OCI-LY1 (cell line): ENCODE measurements around the gene CPSF3.
"Not testable (repeated sequence)": the region's sequence is repeated elsewhere in the genome, so short reads cannot be mapped to it uniquely, and the experiment has no call there.

Experiments
- H2AFZ ChIP-seq: fragments of 200-600 bp; sonication (generic), shearing (Covaris generic); 2 replicates; pipeline ENCODE4 v1.6.0; 2014; ENCODE audit warnings: antibody characterized with exemption, mild to moderate bottlenecking, low read length
- H3F3A ChIP-seq: fragments of 200-600 bp; sonication (generic), shearing (Covaris generic); 2 replicates; pipeline ENCODE4 v1.6.0; 2014; ENCODE audit warnings: mild to moderate bottlenecking, antibody characterized with exemption, low read length, moderate library complexity; ENCODE audit not compliant: insufficient read depth
- H3K27ac ChIP-seq: fragments of 200-600 bp; sonication (generic); 2 replicates; pipeline ENCODE4 v1.5.1; 2014; ENCODE audit warnings: low read length, mixed run types, mild to moderate bottlenecking, low read depth; ENCODE audit not compliant: poor library complexity, severe bottlenecking
- H3K27me3 ChIP-seq: fragments of 200-600 bp; sonication (generic); 2 replicates; pipeline ENCODE4 v1.6.0; 2014; ENCODE audit warnings: antibody characterized with exemption, mild to moderate bottlenecking, low read length, moderate library complexity; ENCODE audit not compliant: insufficient read depth
- H3K36me3 ChIP-seq: fragments of 200-600 bp; sonication (generic); 2 replicates; pipeline ENCODE4 v1.6.1; 2014; ENCODE audit warnings: mild to moderate bottlenecking, antibody characterized with exemption, low read length, moderate library complexity, mixed read lengths; ENCODE audit not compliant: insufficient read depth
- H3K4me1 ChIP-seq: fragments of 200-600 bp; sonication (generic); 2 replicates; pipeline ENCODE4 v1.5.1; 2014; ENCODE audit warnings: mild to moderate bottlenecking, low read length, moderate library complexity; ENCODE audit not compliant: insufficient read depth, severe bottlenecking
- H3K4me2 ChIP-seq: fragments of 200-600 bp; sonication (generic), shearing (Covaris generic); 2 replicates; pipeline ENCODE4 v1.6.1; 2014; ENCODE audit warnings: low read length
- H3K4me3 ChIP-seq: fragments of 200-600 bp; sonication (generic); 2 replicates; pipeline ENCODE4 v1.5.1; 2014; ENCODE audit warnings: low read length, low read depth, mild to moderate bottlenecking, mixed read lengths; ENCODE audit not compliant: poor library complexity, severe bottlenecking
- H3K79me2 ChIP-seq: fragments of 200-600 bp; shearing (Covaris generic); 2 replicates; pipeline ENCODE4 v1.6.1; 2016; ENCODE audit warnings: mixed run types, low read length, mixed read lengths; ENCODE audit not compliant: insufficient read depth
- H3K9ac ChIP-seq: fragments of 200-600 bp; sonication (generic), shearing (Covaris generic); 2 replicates; pipeline ENCODE4 v1.6.1; 2014; ENCODE audit warnings: mild to moderate bottlenecking, low read length, mixed read lengths
- H3K9me2 ChIP-seq: fragments of 200-600 bp; sonication (generic), shearing (Covaris generic); 2 replicates; pipeline ENCODE4 v1.6.1; 2014; ENCODE audit warnings: low read depth, mild to moderate bottlenecking, low read length, mixed read lengths
- H3K9me3 ChIP-seq: fragments of 200-600 bp; shearing (Covaris generic); 2 replicates; pipeline ENCODE4 v1.6.1; 2014; ENCODE audit warnings: low read length, mixed read lengths
- H4K20me1 ChIP-seq: fragments of 200-600 bp; sonication (generic), shearing (Covaris generic); 2 replicates; pipeline ENCODE4 v1.6.0; 2016; ENCODE audit warnings: mild to moderate bottlenecking, low read length; ENCODE audit not compliant: insufficient read depth
- EZH2 ChIP-seq: fragments of 200-600 bp; sonication (generic), shearing (Covaris generic); IDR thresholded peaks from 2 replicates; pipeline ENCODE4 v1.8.0; 2017; ENCODE audit warnings: borderline replicate concordance, mixed run types, mild to moderate bottlenecking, antibody characterized with exemption, low read length, moderate library complexity, mixed read lengths
- TF ChIP-seq, protein P1 (sequence below): fragments of 200-600 bp; sonication (generic), shearing (Covaris generic); IDR thresholded peaks from 2 replicates; pipeline ENCODE4 v1.5.1; 2017; ENCODE audit warnings: mild to moderate bottlenecking, antibody characterized with exemption, low read length, moderate library complexity, mixed read lengths

The CPSF3 gene

DNA sequence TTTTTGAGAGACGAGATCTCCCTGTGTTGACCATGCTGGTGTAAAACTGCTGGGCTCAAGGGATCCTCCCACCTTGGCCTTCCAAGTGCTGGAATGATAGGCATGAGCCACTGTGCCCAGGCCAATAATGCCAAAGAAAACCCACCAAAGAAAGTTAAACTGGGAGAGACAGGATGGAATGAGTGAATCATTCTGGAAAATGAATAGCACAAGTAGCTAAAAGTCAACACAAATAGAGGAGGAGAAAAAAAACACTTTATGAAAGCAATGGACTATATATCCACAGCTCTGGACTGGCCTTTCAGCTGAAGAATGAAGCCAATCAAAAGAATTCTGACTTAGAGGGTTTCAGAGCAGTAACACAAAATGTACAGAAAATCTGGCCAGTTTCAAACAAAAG is 74.8 kb downstream of the CPSF3 start:
- no peak overlapping the region for H3K9ac ChIP-seq
- H3K4me1 ChIP-seq: no peaks in the 10 kb centered on the region
- H3K27ac ChIP-seq: no peak overlapping the region
- no peak overlapping the region for H3K4me2 ChIP-seq
- H3K36me3 ChIP-seq: peaks cover 92% of the 10 kb centered on the region
- no peaks in the 10 kb centered on the region for H3F3A ChIP-seq
- H3K27me3 ChIP-seq: no peaks in the 10 kb centered on the region
- no peaks in the 10 kb centered on the region for H3K79me2 ChIP-seq
- H3K9me3 ChIP-seq: no peaks in the 10 kb centered on the region
- H3K9me2 ChIP-seq: no peaks in the 10 kb centered on the region
- H2AFZ ChIP-seq: no peak overlapping the region
- H4K20me1 ChIP-seq: no peaks in the 10 kb centered on the region
- no peak overlapping the region for H3K4me3 ChIP-seq
- TF ChIP-seq EZH2: no peak
- TF ChIP-seq, protein P1, sequence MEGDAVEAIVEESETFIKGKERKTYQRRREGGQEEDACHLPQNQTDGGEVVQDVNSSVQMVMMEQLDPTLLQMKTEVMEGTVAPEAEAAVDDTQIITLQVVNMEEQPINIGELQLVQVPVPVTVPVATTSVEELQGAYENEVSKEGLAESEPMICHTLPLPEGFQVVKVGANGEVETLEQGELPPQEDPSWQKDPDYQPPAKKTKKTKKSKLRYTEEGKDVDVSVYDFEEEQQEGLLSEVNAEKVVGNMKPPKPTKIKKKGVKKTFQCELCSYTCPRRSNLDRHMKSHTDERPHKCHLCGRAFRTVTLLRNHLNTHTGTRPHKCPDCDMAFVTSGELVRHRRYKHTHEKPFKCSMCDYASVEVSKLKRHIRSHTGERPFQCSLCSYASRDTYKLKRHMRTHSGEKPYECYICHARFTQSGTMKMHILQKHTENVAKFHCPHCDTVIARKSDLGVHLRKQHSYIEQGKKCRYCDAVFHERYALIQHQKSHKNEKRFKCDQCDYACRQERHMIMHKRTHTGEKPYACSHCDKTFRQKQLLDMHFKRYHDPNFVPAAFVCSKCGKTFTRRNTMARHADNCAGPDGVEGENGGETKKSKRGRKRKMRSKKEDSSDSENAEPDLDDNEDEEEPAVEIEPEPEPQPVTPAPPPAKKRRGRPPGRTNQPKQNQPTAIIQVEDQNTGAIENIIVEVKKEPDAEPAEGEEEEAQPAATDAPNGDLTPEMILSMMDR: no peak

DNA sequence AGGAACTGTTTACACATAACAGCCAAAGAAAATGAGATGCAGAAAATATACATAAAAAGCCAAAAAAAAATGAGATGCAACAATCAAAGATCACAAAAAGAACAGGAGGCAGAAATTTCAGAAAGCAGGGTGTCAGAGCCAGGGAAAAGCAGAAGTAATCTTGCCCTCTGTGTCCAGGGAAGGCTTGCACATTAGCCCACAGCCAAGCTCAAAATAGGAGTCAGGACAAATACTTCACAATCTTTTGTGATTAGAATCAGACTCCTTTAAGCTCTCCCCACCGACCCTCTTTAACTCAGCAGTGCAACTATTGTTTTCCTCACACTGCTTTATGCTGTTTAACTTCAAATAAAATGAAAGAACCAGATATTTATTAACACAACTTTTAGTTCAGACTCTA is 85.5 kb downstream of the CPSF3 start:
- no peaks in the 10 kb centered on the region for H3K9me3 ChIP-seq
- no peaks in the 10 kb centered on the region for H3K9me2 ChIP-seq
- no peak overlapping the region for H2AFZ ChIP-seq
- H3K79me2 ChIP-seq: no peaks in the 10 kb centered on the region
- H3K36me3 ChIP-seq: peaks cover 66% of the 10 kb centered on the region
- H3K27ac ChIP-seq: no peak overlapping the region
- no peaks in the 10 kb centered on the region for H3K4me1 ChIP-seq
- no peaks in the 10 kb centered on the region for H3K27me3 ChIP-seq
- H3F3A ChIP-seq: no peaks in the 10 kb centered on the region
- no peak overlapping the region for H3K4me3 ChIP-seq
- no peaks in the 10 kb centered on the region for H4K20me1 ChIP-seq
- TF ChIP-seq EZH2: no peak
- TF ChIP-seq, protein P1: no peak
- no peak overlapping the region for H3K9ac ChIP-seq
- no peak overlapping the region for H3K4me2 ChIP-seq

DNA sequence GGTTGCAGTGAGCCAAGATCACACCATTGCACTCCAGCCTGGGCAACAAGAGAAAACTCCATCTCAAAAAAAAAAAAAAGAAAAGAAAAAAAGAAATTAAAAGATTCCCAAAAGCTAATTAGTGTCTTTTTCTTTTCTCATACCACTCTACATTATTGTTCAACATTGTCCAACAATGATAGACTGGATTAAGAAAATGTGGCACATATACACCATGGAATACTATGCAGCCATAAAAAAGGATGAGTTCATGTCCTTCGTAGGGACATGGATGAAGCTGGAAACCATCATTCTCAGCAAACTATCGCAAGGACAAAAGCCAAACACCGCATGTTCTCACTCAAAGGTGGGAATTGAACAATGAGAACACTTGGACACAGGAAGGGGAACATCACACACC is 90.5 kb downstream of the CPSF3 start:
- not testable (repeated sequence) for H3K27ac ChIP-seq, H3K27me3 ChIP-seq, H3K9ac ChIP-seq, H3K4me1 ChIP-seq, H3K4me3 ChIP-seq, H2AFZ ChIP-seq, H4K20me1 ChIP-seq, H3K9me3 ChIP-seq, H3K79me2 ChIP-seq, H3K4me2 ChIP-seq, H3K9me2 ChIP-seq, H3F3A ChIP-seq
- H3K36me3 ChIP-seq: peaks cover 67% of the 10 kb centered on the region

DNA sequence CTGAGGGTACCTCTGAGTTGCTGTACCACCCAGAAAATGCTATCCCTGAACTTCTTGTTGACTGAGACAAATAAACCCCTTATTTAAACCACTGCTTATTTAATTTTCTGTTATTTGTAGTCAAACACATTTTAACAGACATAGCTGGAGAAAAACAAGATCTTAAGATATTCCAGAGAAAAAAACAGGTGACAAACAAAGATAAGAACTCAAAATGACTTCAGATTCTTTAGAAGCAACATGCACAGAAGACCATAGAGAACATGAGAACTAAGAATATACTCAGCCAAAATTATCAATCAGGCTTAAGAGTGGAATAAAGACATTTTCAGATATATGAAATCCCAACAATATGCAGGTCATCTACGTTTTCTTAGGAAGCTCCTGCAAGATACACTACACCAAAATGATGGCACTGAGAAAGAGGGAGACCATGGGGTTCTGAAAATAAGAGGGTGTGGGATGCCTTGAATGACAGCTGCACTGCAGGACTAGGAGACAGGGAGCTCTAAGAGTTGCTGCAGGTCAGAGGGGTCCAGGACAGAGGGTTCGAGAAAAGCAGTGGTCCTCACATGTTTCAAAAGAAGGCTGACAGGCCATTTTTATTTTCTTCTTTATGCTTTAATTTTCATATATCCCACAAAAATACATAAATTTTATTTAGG is 93.8 kb downstream of the CPSF3 start:
- TF ChIP-seq EZH2: no peak
- TF ChIP-seq, protein P1: no peak
- H3K4me2 ChIP-seq: no peak overlapping the region
- no peak overlapping the region for H3K9ac ChIP-seq
- no peaks in the 10 kb centered on the region for H3K4me1 ChIP-seq
- H2AFZ ChIP-seq: no peak overlapping the region
- H3K36me3 ChIP-seq: peaks cover 83% of the 10 kb centered on the region
- H4K20me1 ChIP-seq: no peaks in the 10 kb centered on the region
- H3K27me3 ChIP-seq: no peaks in the 10 kb centered on the region
- H3K27ac ChIP-seq: no peak overlapping the region
- no peaks in the 10 kb centered on the region for H3K9me2 ChIP-seq
- H3K4me3 ChIP-seq: no peak overlapping the region
- H3K79me2 ChIP-seq: no peaks in the 10 kb centered on the region
- no peaks in the 10 kb centered on the region for H3K9me3 ChIP-seq
- no peaks in the 10 kb centered on the region for H3F3A ChIP-seq
